ENCODE data around the gene TSPEAR. TPM values are rescaled to one million over a fixed set of nuclear protein-coding genes. Genes with fewer than 3 reads are reported as not detected.
"Not testable (repeated sequence)": the region's sequence is repeated elsewhere in the genome, so short reads cannot be mapped to it uniquely, and the experiment has no call there.

TSPEAR gene
- total RNA-seq, 2 experiments from 2014 or later = not detected

DNA sequence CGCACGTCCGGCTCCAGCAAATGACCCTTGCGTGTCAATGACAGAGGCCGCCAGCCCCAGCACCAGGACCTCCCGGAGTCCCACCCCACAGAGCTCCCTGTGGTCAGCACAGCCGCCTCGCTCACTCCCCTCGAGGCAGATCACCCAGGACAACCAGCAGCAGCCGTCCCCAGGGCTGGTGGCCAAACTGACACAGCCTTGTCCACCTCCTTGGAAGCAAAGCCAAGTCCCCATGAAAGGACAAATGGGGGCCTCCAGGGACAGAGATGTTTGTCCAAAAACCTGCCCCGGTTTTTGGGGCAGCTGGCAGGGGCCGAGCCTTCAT is 72.1 kb downstream of the TSPEAR start:
- Histone ChIP-seq H3K36me3 (ENCODE audit: insufficient read depth, low read length) (no peaks in the 10 kb centered on the region), H3K4me2 (ENCODE audit: low read length) (no peak overlapping the region), H2AFZ (ENCODE audit: low read length) (no peak overlapping the region), H3K4me1 (ENCODE audit: insufficient read depth, low read length, poor library complexity, severe bottlenecking) (no peaks in the 10 kb centered on the region), H3K9me3 (ENCODE audit: low read length) (no peaks in the 10 kb centered on the region), H3K9me2 (ENCODE audit: insufficient read depth, low read length) (no peaks in the 10 kb centered on the region), H3K4me3 (ENCODE audit: low read depth, low read length, poor library complexity, severe bottlenecking) (no peak overlapping the region), H3K79me2 (ENCODE audit: insufficient read depth, low read depth, low read length) (no peaks in the 10 kb centered on the region), H4K20me1 (ENCODE audit: insufficient read depth, low read length) (no peaks in the 10 kb centered on the region), H3K27ac (ENCODE audit: low read depth, low read length, poor library complexity, severe bottlenecking) (no peak overlapping the region)
- ChIA-PET CTCF (ENCODE audit: unreplicated experiment) (no interaction called here), POLR2A (no interaction called here)
- intact Hi-C loops (cut with micrococcal nuclease; ENCODE audit: unreplicated experiment) = no loop called here
- BruUV-seq (replicated peaks) = no TSS peak
- TF ChIP-seq EZH2phosphoT487 (IDR thresholded peaks at IDR 0.05; ENCODE audit: borderline replicate concordance, low read depth, low read length) = no peak
- TF ChIP-seq, protein P1, sequence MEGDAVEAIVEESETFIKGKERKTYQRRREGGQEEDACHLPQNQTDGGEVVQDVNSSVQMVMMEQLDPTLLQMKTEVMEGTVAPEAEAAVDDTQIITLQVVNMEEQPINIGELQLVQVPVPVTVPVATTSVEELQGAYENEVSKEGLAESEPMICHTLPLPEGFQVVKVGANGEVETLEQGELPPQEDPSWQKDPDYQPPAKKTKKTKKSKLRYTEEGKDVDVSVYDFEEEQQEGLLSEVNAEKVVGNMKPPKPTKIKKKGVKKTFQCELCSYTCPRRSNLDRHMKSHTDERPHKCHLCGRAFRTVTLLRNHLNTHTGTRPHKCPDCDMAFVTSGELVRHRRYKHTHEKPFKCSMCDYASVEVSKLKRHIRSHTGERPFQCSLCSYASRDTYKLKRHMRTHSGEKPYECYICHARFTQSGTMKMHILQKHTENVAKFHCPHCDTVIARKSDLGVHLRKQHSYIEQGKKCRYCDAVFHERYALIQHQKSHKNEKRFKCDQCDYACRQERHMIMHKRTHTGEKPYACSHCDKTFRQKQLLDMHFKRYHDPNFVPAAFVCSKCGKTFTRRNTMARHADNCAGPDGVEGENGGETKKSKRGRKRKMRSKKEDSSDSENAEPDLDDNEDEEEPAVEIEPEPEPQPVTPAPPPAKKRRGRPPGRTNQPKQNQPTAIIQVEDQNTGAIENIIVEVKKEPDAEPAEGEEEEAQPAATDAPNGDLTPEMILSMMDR (conservative IDR thresholded peaks at IDR 0.05; ENCODE audit: low read length) = no peak
- no peak for DNase-seq (ENCODE audit: low spot score)

DNA sequence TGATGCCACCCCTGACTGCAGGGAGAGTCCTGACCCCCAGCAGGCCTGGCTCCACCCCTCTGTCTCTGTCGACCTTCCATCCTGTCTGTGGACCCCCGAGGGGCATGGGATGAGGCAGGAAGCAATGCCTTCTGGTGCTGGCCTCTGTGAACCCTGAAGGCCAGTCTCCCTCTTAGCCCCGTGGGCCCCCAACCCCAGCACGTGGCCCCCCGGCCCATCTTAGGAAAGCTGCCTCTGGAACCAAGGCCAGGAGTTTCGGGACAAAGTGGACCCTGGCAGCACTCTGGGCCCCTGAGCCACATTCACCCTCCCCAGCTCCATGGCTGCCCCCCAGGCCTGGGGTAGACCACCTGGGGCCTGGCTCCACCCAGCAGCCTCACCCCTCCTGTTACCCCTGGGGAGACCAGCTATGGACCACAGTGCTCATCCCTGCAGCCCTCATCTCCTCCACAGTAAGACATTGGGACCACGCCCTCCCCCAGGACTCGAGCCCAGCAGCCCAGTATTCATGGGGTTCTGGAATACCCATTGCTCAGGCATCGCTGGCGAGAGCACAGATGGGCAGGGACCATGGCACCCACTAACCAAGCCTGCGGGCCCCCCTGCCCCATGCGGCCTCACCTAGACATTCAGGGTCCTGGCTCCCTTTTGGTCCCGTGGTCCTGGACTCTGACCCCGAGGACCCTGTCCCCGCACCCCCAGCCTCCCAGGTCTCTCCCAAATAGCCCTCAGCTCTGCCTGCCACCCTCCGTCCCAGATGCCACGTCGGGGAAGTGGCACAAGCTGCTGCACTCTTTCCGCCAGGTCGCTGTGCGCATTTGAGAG is 72.7 kb downstream of the TSPEAR start:
- BruUV-seq (replicated peaks); H4K20me1 ChIP-seq (ENCODE audit: insufficient read depth, low read length); H3K36me3 ChIP-seq (ENCODE audit: insufficient read depth, low read length); H3K9me2 ChIP-seq (ENCODE audit: insufficient read depth, low read length); intact Hi-C loops (cut with micrococcal nuclease; ENCODE audit: unreplicated experiment); H3K4me1 ChIP-seq (ENCODE audit: insufficient read depth, low read length, poor library complexity, severe bottlenecking); CTCF ChIA-PET (ENCODE audit: unreplicated experiment); DNase-seq (ENCODE audit: low spot score); H3K4me3 ChIP-seq (ENCODE audit: low read depth, low read length, poor library complexity, severe bottlenecking); H3K4me2 ChIP-seq (ENCODE audit: low read length); POLR2A ChIA-PET; H2AFZ ChIP-seq (ENCODE audit: low read length); H3K27ac ChIP-seq (ENCODE audit: low read depth, low read length, poor library complexity, severe bottlenecking); H3K79me2 ChIP-seq (ENCODE audit: insufficient read depth, low read depth, low read length); H3K9me3 ChIP-seq (ENCODE audit: low read length): not testable (repeated sequence)

DNA sequence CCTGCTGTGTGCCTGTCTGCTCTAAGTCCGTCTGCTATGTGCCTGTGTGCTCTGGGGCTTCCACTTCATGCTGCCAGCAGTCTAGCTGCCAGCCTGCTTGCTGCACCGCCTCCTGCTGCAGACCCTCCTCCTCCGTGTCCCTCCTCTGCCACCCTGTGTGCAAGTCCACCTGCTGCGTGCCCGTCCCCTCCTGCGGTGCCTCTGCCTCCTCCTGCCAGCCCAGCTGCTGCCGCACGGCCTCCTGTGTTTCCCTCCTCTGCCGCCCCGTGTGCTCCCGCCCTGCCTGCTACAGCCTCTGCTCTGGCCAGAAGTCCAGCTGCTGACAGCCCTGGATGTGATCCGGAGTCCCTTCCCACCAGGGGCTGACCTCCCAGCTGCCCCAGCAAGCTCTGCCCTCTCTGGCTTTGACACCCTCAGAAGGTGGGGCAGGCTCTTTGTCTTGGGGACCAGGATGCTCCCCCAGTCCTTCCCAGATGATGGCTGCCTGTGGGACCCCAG is 73.5 kb downstream of the TSPEAR start:
- H3K36me3 ChIP-seq (ENCODE audit: insufficient read depth, low read length); DNase-seq (ENCODE audit: low spot score); CTCF ChIA-PET (ENCODE audit: unreplicated experiment); H3K4me2 ChIP-seq (ENCODE audit: low read length); H3K9me3 ChIP-seq (ENCODE audit: low read length); intact Hi-C loops (cut with micrococcal nuclease; ENCODE audit: unreplicated experiment); H3K4me3 ChIP-seq (ENCODE audit: low read depth, low read length, poor library complexity, severe bottlenecking); POLR2A ChIA-PET; BruUV-seq (replicated peaks); H4K20me1 ChIP-seq (ENCODE audit: insufficient read depth, low read length); H3K79me2 ChIP-seq (ENCODE audit: insufficient read depth, low read depth, low read length); H3K4me1 ChIP-seq (ENCODE audit: insufficient read depth, low read length, poor library complexity, severe bottlenecking); H3K9me2 ChIP-seq (ENCODE audit: insufficient read depth, low read length); H2AFZ ChIP-seq (ENCODE audit: low read length); H3K27ac ChIP-seq (ENCODE audit: low read depth, low read length, poor library complexity, severe bottlenecking): not testable (repeated sequence)

All from OCI-LY7 (cell line).